ENCODE results near the gene BCO1.
A peak's percentile ranks its signal among the peaks of the same experiment; 100 is the strongest.

The BCO1 gene

GRCh38 chr16:81232740-81233367 is 5.6 kb upstream of the BCO1 start:
- DNase-seq, result no peak

GRCh38 chr16:81237282-81237681 is 1.2 kb upstream of the BCO1 start:
- DNase-seq, result no peak

GRCh38 chr16:81237942-81238295 is 570 bp upstream of the BCO1 start:
- no peak for DNase-seq

GRCh38 chr16:81239367-81240121 is 1.1 kb downstream of the BCO1 start:
- no peak for DNase-seq

- no peak for DNase-seq
Measured at GRCh38 chr16:81241706-81242105, 3.2 kb downstream of the BCO1 start.

GRCh38 chr16:81242977-81243618 is 4.6 kb downstream of the BCO1 start:
- no peak for DNase-seq

GRCh38 chr16:81243942-81244341 is 5.5 kb downstream of the BCO1 start:
- no peak for DNase-seq

- no peak for DNase-seq
Measured at GRCh38 chr16:81251871-81252270, 13.4 kb downstream of the BCO1 start.

- DNase-seq, result no peak
Measured at GRCh38 chr16:81253141-81253540, 14.7 kb downstream of the BCO1 start.

GRCh38 chr16:81254922-81255526 is 16.5 kb downstream of the BCO1 start:
- no peak for DNase-seq

- DNase-seq, result no peak
Measured at GRCh38 chr16:81259916-81260315, 21.4 kb downstream of the BCO1 start.

GRCh38 chr16:81261049-81261648 is 22.7 kb downstream of the BCO1 start:
- peak; percentile 49 for DNase-seq

GRCh38 chr16:81263470-81264220 is 25.2 kb downstream of the BCO1 start:
- no peak for DNase-seq

GRCh38 chr16:81264386-81264785 is 25.9 kb downstream of the BCO1 start:
- DNase-seq, result no peak

- DNase-seq, result no peak
Measured at GRCh38 chr16:81265052-81265451, 26.6 kb downstream of the BCO1 start.

- DNase-seq, result no peak
Measured at GRCh38 chr16:81265658-81266451, 27.4 kb downstream of the BCO1 start.

- DNase-seq, result no peak
Measured at GRCh38 chr16:81266680-81267095, 28.2 kb downstream of the BCO1 start.

- no peak for DNase-seq
Measured at GRCh38 chr16:81268509-81268908, 30.0 kb downstream of the BCO1 start.

GRCh38 chr16:81273223-81273950 is 34.9 kb downstream of the BCO1 start:
- DNase-seq, result no peak

- no peak for DNase-seq
Measured at GRCh38 chr16:81275064-81275532, 36.6 kb downstream of the BCO1 start.

GRCh38 chr16:81275795-81276194 is 37.3 kb downstream of the BCO1 start:
- DNase-seq, result no peak
